Hematopoietic multipotent progenitor cell treated with erythropoietin and hydrocortisone succinate and interleukin-3 and kit ligand, for 17 days (in vitro differentiated cells): ENCODE results near the gene SERPINB2.
"Not testable (repeated sequence)": the region's sequence is repeated elsewhere in the genome, so short reads cannot be mapped to it uniquely, and the experiment has no call there.

ENCODE experiments used
- DNase-seq: peaks from one replicate; pipeline ENCODE4 v3.0.0-alpha.2; 2015; ENCODE audit warnings: low spot score

Gene SERPINB2

GRCh38 chr18:63888470-63889190 lies 1.1 kb downstream of the SERPINB2 start:
- DNase-seq, result no peak

- no peak for DNase-seq
Observed at GRCh38 chr18:63889626-63890025, 2.1 kb downstream of the SERPINB2 start.

- no peak for DNase-seq
Observed at GRCh38 chr18:63890237-63890949, 2.9 kb downstream of the SERPINB2 start.

- DNase-seq, result no peak
Observed at GRCh38 chr18:63890950-63891304, 3.4 kb downstream of the SERPINB2 start.

GRCh38 chr18:63892566-63892965 lies 5.1 kb downstream of the SERPINB2 start:
- DNase-seq, result no peak

- no peak for DNase-seq
Observed at GRCh38 chr18:63894106-63894772, 6.7 kb downstream of the SERPINB2 start.

DNA sequence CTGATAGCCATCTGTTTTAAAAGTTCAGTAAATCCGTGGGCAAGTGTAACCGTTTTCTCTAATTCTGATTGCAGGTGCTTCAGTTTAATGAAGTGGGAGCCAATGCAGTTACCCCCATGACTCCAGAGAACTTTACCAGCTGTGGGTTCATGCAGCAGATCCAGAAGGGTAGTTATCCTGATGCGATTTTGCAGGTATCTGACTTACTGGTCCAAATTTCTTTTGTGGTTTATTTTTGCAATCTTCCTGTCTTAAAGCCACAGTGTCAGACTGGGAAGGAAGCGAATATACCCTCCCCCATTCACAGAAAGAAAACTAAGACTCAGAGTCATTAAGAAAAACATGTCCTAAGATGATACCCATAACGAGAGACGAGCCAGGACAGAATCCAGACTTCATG lies 7.7 kb downstream of the SERPINB2 start:
- DNase-seq, result no peak

DNA sequence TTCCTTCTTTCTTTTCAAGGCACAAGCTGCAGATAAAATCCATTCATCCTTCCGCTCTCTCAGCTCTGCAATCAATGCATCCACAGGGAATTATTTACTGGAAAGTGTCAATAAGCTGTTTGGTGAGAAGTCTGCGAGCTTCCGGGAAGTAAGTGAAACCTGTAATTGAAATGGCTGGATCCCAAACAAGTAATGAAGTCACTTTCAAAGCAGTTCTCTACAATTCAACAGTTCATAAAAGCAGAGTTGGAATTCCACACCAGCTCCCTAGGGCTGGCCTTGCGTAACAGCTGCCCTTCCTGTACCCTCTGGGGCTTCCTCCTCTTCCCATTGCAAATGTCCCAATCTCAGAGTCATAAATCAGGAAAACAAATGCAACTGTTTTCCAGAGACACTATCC lies 9.6 kb downstream of the SERPINB2 start:
- DNase-seq, result no peak

GRCh38 chr18:63899206-63899605 lies 11.7 kb downstream of the SERPINB2 start:
- DNase-seq, result no peak

DNA sequence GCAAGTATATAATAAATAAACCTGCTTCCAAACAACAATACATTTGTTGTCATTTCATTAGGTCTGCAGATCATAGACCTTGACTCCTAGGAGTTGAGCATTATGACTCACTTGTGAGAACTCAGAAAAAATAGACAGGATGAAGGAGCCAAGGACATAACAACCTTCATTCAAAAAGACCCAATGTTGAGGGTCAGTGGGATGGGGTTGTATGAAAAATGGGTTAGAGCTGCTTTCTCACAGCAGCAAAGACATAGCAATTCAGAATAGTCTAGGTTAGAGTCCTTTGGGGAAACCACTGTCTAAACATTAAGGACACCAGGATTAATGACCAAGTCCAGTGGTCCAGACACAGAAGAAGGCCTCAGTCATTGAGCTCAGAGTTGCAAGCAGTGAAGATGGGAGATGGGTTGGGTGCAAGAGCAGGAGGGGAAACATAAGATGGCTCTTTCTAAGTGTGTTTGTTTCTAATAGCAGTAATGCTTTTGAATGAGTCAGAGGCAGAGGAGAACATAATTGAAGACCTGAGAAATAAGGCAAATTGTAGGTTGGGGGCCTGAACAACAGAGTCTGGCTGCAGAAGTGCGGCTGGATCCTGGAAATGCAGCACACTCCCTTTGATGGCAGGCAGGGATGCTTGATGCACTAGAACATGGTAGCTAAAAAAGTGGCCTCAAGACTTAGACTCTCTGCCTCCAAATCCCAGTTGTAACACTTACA lies 16.5 kb downstream of the SERPINB2 start:
- DNase-seq, result no peak

DNA sequence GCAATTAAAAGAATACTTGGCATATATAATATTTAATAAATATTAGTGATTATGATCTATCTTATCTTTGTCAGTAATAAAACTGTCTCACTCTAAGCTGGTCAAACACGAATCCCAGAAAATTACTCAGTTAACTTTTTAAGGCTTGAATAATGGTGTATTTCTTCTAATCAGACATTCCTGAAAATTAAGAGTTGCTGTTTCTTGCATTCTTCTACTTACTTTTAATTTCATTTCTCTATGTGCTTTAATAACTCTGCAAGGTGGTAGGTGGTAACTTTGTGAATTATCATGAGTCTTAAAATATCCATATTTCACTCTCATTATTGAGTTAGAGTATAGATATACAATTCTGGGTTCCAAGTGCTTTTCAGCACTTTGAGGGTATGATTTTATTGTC lies 17.2 kb downstream of the SERPINB2 start:
- no peak for DNase-seq

GRCh38 chr18:63905361-63905760 lies 17.9 kb downstream of the SERPINB2 start:
- no peak for DNase-seq

DNA sequence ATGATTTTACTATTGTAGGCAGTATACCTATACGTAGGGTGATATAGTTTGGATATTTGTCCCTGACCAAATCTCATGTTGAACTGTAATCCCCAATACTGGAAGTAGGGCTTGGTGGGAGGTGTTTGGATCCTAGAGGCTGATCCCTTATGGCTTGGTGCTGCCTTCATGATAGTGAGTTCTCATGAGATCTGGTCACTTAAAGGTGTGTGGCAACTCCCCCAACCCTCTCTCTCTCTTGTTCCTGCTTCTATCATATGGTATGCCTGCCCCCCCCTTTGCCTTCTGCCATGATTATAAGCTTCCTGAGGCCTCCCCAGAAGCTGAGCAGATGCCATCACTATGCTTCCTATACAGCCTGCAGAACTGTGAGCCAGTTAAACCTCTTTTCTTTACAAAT lies 18.6 kb downstream of the SERPINB2 start:
- no peak for DNase-seq

GRCh38 chr18:63907664-63908063 lies 20.2 kb downstream of the SERPINB2 start, which contains the start of gene SERPINB10:
SERPINB10 (plus strand) TSS chr18:63907958; CDS start chr18:63915511, 7,553 bp downstream.
- no peak for DNase-seq

DNA sequence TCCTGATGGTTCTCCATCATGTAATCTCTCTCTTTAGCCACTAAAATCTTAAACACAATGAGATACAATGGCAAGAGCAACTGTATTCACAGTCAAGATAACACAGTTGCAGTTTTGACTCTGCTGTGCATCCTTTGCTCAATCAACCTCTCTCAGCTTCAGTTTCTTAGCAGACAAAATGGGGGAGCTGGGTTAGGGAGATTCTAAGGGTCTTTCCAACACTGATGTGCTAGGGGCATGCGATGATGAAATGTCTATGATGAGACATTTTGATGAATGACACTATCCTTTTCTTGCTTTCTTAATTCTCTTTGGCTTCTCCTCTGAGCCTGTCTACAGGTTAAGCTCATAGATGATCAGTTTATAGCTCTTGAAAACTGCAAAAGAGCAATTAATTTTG lies 21.4 kb downstream of the SERPINB2 start:
- no peak for DNase-seq

- DNase-seq, result no peak
Observed at GRCh38 chr18:63909870-63910269, 22.4 kb downstream of the SERPINB2 start.

DNA sequence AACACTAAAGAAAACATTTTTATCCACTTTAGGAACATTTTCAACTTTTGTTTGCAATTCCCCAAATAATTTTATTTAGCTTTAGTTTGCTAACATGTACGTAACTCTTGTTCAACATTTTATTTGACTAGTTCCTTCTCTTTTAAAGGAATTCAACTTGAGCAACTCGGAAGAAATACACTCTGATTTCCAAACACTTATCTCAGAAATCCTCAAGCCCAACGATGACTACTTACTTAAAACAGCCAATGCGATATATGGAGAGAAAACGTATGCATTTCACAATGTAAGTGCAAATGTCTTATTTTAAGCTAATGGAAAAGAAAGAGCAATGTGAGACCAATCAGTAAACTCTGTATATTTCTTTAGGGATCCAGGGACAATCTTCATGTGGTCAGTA lies 30.3 kb downstream of the SERPINB2 start:
- no peak for DNase-seq

DNA sequence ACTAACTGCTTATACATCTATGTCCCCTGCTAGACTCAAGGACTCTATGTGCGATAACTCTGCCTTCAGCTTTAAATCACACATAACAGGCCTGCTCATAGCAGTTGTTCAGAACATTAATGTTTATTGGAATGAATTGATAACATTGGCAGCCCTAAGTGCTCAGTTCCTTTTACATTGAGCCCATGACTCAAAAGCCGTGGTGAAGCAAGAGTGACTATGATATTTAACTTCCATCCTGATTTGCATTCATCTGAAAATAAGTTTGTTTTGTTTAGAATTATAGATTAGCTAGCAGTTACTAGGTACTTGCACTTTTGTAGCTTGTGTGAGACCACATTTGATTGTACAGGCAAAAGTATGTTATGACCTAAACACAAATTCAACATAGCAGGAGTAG lies 34.5 kb downstream of the SERPINB2 start:
- DNase-seq, result no peak

DNA sequence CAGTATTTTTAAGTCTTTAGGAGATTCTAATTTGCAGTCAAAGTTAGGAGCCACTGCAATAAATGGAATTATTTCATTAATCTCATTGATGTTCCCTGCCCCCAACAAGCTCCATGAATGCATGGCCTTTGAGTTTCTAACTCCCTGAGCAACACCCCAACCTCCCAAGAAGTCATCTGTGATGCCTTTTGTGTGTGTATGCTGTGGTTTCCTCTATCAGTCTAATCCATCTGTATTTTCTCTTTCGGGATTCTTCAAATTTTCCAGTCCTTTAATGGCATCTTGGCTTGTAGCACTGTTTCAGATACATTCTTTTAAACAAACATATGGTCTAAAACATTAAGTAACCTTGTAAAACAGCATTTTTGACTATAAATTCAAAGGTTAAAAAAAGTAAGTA lies 37.0 kb downstream of the SERPINB2 start:
- no peak for DNase-seq

DNA sequence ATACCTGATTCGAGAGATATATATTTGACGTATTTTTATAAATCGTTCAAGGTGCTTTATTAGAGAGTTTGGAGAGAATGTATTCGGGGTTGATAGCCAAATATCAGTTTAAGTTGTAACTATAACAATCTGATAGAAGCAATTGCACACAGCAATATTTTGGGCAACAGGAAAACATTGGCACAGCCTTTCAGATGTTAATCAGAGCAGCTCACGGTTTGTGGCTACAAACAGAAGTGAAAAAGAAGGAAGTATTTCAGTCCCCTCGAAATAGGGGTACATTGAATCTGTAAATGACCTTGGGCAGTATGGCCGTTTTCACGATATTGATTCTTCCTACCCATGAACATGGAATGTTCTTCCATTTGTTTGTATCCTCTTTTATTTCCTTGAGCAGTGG lies 40.8 kb downstream of the SERPINB2 start:
- no peak for DNase-seq

- not testable (repeated sequence) for DNase-seq
Observed at GRCh38 chr18:63929369-63929768, 41.9 kb downstream of the SERPINB2 start.

DNA sequence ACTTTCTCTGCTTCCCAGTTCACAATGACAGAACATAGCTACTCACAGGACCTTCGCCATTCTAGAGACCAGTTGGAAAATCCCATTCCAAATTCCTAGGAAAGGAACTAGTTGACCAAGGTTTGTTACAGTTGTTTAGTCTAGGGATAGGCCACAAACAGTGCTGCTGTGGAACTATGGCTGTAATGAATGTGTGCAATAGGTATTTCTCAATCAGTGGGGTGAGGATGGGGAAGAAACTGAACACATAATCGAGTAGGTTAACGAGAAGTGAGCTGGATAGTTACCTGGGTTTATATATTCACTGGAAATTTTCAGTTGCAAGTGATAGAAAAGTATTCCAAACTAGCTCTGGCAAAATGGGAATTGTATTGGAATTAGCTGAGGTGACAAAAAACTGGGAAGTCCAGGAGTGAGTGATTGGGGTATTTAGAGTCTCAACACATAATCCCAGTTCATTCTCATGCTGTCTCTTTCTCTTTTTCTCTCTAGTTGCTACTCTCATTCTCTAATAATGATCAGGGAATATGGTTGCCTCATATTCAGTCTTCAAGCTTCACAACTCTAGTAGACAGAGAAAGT lies 43.4 kb downstream of the SERPINB2 start:
- DNase-seq, result no peak
